Lower lobe of right lung (tissue), 2 donors: Measurements from ENCODE around the gene DYNLL1. TPM values are rescaled to one million over a fixed set of nuclear protein-coding genes. Genes with fewer than 3 reads are reported as not detected.
A peak's percentile ranks its signal among the peaks of the same experiment; 100 is the strongest.
"Not testable (repeated sequence)": the region's sequence is repeated elsewhere in the genome, so short reads cannot be mapped to it uniquely, and the experiment has no call there.

Experiments used
- ATAC-seq, 2 donors: fragments of 200-7000 bp; cut with Tn5 transposase; one replicate each; pipeline ENCODE4 v1.9.1; 2020 to 2022; ENCODE audit warnings: mild to moderate bottlenecking in 2 of 2, moderate library complexity in 2 of 2
- DNase-seq: peaks from one replicate; pipeline ENCODE4 v3.0.0-alpha.2; 2020
- H3K27ac ChIP-seq: fragments of 200-600 bp; one replicate; pipeline ENCODE4 v1.8.0; 2022
- H3K27me3 ChIP-seq: fragments of 200-600 bp; one replicate; pipeline ENCODE4 v1.8.0; 2022; ENCODE audit warnings: low read depth
- H3K36me3 ChIP-seq: fragments of 200-600 bp; one replicate; pipeline ENCODE4 v1.8.0; 2022; ENCODE audit warnings: mild to moderate bottlenecking
- H3K4me1 ChIP-seq: fragments of 200-600 bp; one replicate; pipeline ENCODE4 v1.8.0; 2022
- H3K4me3 ChIP-seq: fragments of 200-600 bp; one replicate; pipeline ENCODE4 v1.8.0; 2022; ENCODE audit warnings: mild to moderate bottlenecking
- H3K9me3 ChIP-seq: fragments of 200-600 bp; one replicate; pipeline ENCODE4 v1.8.0; 2022
- CTCF ChIP-seq: fragments of 200-600 bp; IDR thresholded peaks from one replicate; pipeline ENCODE4 v1.8.0; 2022; ENCODE audit warnings: antibody characterized with exemption, mild to moderate bottlenecking
- intact Hi-C: fragments of 100-400 bp; cut with DNase I; formaldehyde crosslinking; loops from one replicate; pipeline ENCODE4 v1.11.0; 2022
- total RNA-seq: library from RNA; stranded (reverse); fragmentation: NEBNext Ultra II Directional; extraction: Animal tissue kit (Norgen Biotek cat#: 25700); gene quantifications from one replicate; pipeline ENCODE4 v1.2.1, GENCODE V29; 2021
- donor health status: DM: no; HTN: yes; CAD: no; lungs with severe emphysema.

DYNLL1 gene
- total RNA-seq, 1 donor from 2014 or later: 285 TPM

GRCh38 chr12:120479458-120479857 is 16.5 kb upstream of the DYNLL1 start:
- DNase-seq: no peak
- H3K27me3 ChIP-seq: no peaks in the 10 kb centered on the region
- H3K4me3 ChIP-seq: no peak overlapping the region
- no peak overlapping the region for H3K27ac ChIP-seq
- no peaks in the 10 kb centered on the region for H3K9me3 ChIP-seq
- no peak for ATAC-seq
- TF ChIP-seq CTCF: no peak
- no peaks in the 10 kb centered on the region for H3K4me1 ChIP-seq
- no peaks in the 10 kb centered on the region for H3K36me3 ChIP-seq
- intact Hi-C loops: no loop called here

DNA sequence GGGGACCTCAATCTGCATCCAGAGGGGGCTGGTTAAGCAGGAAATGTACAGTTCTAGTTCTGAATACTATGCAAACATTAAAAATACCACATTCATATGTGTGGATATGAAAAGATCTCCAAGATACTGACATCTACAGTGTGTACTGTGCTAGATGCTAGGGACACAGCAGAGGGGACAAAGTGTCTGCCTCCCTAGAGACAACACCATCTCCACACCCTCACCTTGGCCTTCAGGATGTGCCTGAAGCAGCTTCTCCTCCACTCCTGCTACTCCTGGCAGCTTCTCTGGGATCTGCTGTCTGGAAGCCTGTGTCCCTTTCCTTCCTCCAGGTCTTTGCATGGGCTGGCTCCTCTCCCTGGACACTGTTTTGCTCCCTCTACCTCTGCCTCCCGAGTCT is 15.7 kb upstream of the DYNLL1 start:
- Histone ChIP-seq H3K36me3 (no peaks in the 10 kb centered on the region), H3K27ac (peak overlapping the region; percentile 9), H3K9me3 (no peaks in the 10 kb centered on the region), H3K4me1 (no peaks in the 10 kb centered on the region), H3K4me3 (no peak overlapping the region), H3K27me3 (no peaks in the 10 kb centered on the region)
- no peak for DNase-seq
- intact Hi-C loops: no loop called here
- ATAC-seq: peak in 1 of 2 donors; percentile 41
- no peak for TF ChIP-seq CTCF

GRCh38 chr12:120481022-120481767 is 14.7 kb upstream of the DYNLL1 start:
- intact Hi-C loops: no loop called here
- Histone ChIP-seq H3K9me3 (no peaks in the 10 kb centered on the region), H3K4me1 (no peaks in the 10 kb centered on the region), H3K27me3 (no peaks in the 10 kb centered on the region), H3K4me3 (no peak overlapping the region), H3K27ac (no peak overlapping the region), H3K36me3 (no peaks in the 10 kb centered on the region)
- ATAC-seq: no peak
- no peak for TF ChIP-seq CTCF
- DNase-seq: no peak

GRCh38 chr12:120483621-120484020 is 12.3 kb upstream of the DYNLL1 start:
- DNase-seq: no peak
- Histone ChIP-seq H3K4me3 (no peak overlapping the region), H3K27ac (no peak overlapping the region), H3K36me3 (no peaks in the 10 kb centered on the region), H3K27me3 (no peaks in the 10 kb centered on the region), H3K9me3 (no peaks in the 10 kb centered on the region), H3K4me1 (no peaks in the 10 kb centered on the region)
- ATAC-seq: no peak
- intact Hi-C loops: no loop called here
- TF ChIP-seq CTCF: no peak

DNA sequence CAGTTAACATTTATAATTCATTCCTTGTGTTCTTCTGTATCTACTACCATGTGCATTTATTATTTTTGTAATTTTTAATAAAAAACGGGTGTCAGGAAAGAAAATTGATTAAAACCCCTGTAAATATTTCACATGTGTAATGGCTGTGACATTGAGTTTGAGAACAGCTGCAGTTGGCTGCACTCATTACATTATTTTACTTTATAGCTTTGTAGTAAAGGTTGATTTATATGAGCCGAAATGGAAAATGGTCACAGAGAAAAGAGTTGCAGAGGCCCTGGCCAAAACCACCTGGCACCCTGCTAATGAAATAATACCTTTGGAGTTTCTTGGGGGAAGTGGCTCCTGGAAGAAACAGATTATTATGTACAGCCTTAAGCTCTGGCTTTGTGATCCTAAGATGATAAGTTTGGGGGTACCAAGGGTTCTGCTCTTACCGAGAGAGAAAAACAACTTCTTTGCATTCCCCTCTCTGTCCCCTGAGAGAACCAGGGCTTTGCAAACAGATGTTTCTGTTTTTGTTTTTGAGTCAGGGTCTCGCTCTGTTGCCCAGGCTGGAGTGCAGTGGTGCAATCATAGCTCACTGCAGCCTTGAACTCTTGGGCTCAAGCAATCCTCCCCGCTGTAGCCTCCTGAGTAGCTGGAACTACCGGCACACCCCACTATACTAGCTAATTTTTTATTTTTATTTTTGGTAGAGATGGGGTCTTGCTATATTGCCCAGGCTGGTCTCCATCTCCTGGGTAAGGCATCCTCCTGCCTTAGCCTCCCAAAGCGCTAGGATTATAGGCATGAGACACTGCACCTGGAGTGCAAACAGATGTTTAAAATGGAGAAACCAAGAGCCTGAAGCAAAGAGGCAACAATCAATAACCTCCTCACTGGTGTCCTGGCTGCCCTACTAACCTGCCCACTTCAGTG is 9.7 kb upstream of the DYNLL1 start:
- ATAC-seq (no peak), DNase-seq (no peak)
- Histone ChIP-seq H3K36me3 (peaks cover 7% of the 10 kb centered on the region), H3K27me3 (no peaks in the 10 kb centered on the region), H3K27ac (no peak overlapping the region), H3K4me1 (no peaks in the 10 kb centered on the region), H3K9me3 (no peaks in the 10 kb centered on the region), H3K4me3 (no peak overlapping the region)
- TF ChIP-seq CTCF: no peak
- intact Hi-C loops: no loop called here

GRCh38 chr12:120487552-120487951 is 8.4 kb upstream of the DYNLL1 start:
- H3K4me3 ChIP-seq, H3K27me3 ChIP-seq, intact Hi-C loops, H3K27ac ChIP-seq, DNase-seq, ATAC-seq, H3K9me3 ChIP-seq, H3K4me1 ChIP-seq: not testable (repeated sequence)
- peaks cover 14% of the 10 kb centered on the region for H3K36me3 ChIP-seq
